ENCODE results near the gene SLC44A1. TPM values are rescaled to one million over a fixed set of nuclear protein-coding genes. Genes with fewer than 3 reads are reported as not detected.

The SLC44A1 gene
- polyA plus RNA-seq, 2 of the 4 experiments (the other 2 are of a cell fraction) = 19.6 to 27.2 TPM

DNA sequence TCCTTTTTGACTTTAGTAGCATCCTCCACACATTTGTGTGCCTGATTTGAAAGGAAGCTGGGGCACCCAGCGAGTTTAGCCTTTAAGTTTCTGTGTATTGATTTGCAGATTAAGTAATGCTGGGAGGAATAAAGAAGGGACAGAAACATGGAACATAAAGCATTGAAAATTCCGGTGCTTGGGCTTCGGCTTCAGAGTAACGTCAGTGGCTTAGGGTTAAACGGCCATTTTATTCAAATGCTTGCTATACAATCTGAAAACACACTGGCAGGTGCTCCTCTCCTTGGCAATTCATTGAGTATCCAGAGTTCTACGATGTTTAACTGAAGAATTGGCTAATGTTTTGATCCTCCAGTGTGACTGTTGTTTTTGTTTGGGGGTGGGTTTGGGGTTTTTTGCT is 145.3 kb downstream of the SLC44A1 start:
- no peaks in the 10 kb centered on the region for H3K4me1 ChIP-seq
- no peak for ATAC-seq
- TF ChIP-seq CHD2 (IDR thresholded peaks at IDR 0.05; ENCODE audit: low read length, partially characterized antibody) (no peak), POLR2A (IDR thresholded peaks at IDR 0.05; ENCODE audit: low read length) (no peak), SMC3 (IDR thresholded peaks at IDR 0.05) (no peak), TP53 (CRISPR knock-in tag; IDR thresholded peaks at IDR 0.05) (no peak), MAFK (IDR thresholded peaks at IDR 0.05; ENCODE audit: partially characterized antibody) (no peak), CBX8 (IDR thresholded peaks at IDR 0.05) (no peak), GATA3 (IDR thresholded peaks at IDR 0.05; ENCODE audit: borderline replicate concordance) (no peak), HOXA7 (CRISPR knock-in tag; IDR thresholded peaks at IDR 0.05) (no peak), NFE2L2 (conservative IDR thresholded peaks at IDR 0.05; ENCODE audit: low read length) (no peak), EHF (CRISPR knock-in tag; IDR thresholded peaks at IDR 0.05) (no peak), MAZ (IDR thresholded peaks at IDR 0.05; ENCODE audit: borderline replicate concordance, low read depth, low read length) (no peak), CHD4 (IDR thresholded peaks at IDR 0.05; ENCODE audit: borderline replicate concordance) (no peak), ESRRA (IDR thresholded peaks at IDR 0.05; ENCODE audit: borderline replicate concordance, low read length) (no peak), POLR2AphosphoS2 (conservative IDR thresholded peaks at IDR 0.05; ENCODE audit: low read length) (no peak), KDM5A (IDR thresholded peaks at IDR 0.05) (no peak), FOXS1 (CRISPR knock-in tag; IDR thresholded peaks at IDR 0.05) (no peak)
- TF ChIP-seq, protein P1, sequence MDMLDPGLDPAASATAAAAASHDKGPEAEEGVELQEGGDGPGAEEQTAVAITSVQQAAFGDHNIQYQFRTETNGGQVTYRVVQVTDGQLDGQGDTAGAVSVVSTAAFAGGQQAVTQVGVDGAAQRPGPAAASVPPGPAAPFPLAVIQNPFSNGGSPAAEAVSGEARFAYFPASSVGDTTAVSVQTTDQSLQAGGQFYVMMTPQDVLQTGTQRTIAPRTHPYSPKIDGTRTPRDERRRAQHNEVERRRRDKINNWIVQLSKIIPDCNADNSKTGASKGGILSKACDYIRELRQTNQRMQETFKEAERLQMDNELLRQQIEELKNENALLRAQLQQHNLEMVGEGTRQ (IDR thresholded peaks at IDR 0.05) = no peak
- TF ChIP-seq, protein P2, sequence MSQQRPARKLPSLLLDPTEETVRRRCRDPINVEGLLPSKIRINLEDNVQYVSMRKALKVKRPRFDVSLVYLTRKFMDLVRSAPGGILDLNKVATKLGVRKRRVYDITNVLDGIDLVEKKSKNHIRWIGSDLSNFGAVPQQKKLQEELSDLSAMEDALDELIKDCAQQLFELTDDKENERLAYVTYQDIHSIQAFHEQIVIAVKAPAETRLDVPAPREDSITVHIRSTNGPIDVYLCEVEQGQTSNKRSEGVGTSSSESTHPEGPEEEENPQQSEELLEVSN (IDR thresholded peaks at IDR 0.05; ENCODE audit: borderline replicate concordance, low read depth) = no peak
- H3K4me3 ChIP-seq = no peak overlapping the region
- no peak for FAIRE-seq
- H3K4me2 ChIP-seq = no peak overlapping the region
- whole genome bisulfite sequencing (ENCODE audit: missing lambda C conversion rate) = 88% methylated on average over 6 of the region's 6 CpGs
- no peak overlapping the region for H3K27ac ChIP-seq
- no peaks in the 10 kb centered on the region for H3K9me3 ChIP-seq
- ChIA-PET CTCF (interaction anchor here (1.0 kb wide), 1 partner anchor 231 kb away, joined by 3 read pairs; no protein-coding TSS in a partner anchor), POLR2A (interaction anchor here (0.6 kb wide), 1 partner anchor 1596 kb away, joined by 3 read pairs; no protein-coding TSS in a partner anchor)
- DNase-seq (ENCODE audit: low read depth in 1 of 2, low spot score in 1 of 2) = no peak

DNA sequence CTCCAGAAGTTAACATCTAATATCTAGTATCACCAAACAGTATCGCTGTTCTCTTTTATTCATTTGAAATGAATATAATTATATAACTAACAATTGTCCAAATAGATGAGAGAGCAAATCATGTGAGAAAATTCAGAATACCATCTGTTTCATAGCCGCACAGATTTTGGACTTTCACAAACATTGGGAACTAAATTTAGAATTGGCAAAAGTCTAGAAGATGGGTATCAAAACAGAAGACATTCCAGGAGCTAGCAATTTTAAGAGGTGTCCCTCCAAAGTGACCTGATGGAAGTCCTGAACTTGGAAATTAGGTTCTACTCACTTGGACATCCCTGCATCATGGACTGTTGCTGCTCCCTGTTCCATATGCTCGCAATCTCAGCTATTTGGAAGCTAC is 146.4 kb downstream of the SLC44A1 start:
- TF ChIP-seq NR3C1 (IDR thresholded peaks at IDR 0.05) (no peak), ZSCAN20 (CRISPR knock-in tag; IDR thresholded peaks at IDR 0.05) (no peak), JUN (IDR thresholded peaks at IDR 0.05) (no peak), MYC (IDR thresholded peaks at IDR 0.05; ENCODE audit: borderline replicate concordance, low read length) (no peak), JUNB (IDR thresholded peaks at IDR 0.05) (no peak), RCOR1 (IDR thresholded peaks at IDR 0.05; ENCODE audit: low read depth, low read length) (no peak), KDM1A (IDR thresholded peaks at IDR 0.05; ENCODE audit: low read depth) (no peak), FOXS1 (CRISPR knock-in tag; IDR thresholded peaks at IDR 0.05) (no peak), RARB (CRISPR knock-in tag; IDR thresholded peaks at IDR 0.05) (no peak), MAFK (IDR thresholded peaks at IDR 0.05; ENCODE audit: partially characterized antibody) (no peak)
- TF ChIP-seq, protein P3, sequence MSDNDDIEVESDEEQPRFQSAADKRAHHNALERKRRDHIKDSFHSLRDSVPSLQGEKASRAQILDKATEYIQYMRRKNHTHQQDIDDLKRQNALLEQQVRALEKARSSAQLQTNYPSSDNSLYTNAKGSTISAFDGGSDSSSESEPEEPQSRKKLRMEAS (IDR thresholded peaks at IDR 0.05) = no peak
- TF ChIP-seq, protein P4, sequence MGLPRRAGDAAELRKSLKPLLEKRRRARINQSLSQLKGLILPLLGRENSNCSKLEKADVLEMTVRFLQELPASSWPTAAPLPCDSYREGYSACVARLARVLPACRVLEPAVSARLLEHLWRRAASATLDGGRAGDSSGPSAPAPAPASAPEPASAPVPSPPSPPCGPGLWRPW (IDR thresholded peaks at IDR 0.05) = no peak
- TF ChIP-seq, protein P5, sequence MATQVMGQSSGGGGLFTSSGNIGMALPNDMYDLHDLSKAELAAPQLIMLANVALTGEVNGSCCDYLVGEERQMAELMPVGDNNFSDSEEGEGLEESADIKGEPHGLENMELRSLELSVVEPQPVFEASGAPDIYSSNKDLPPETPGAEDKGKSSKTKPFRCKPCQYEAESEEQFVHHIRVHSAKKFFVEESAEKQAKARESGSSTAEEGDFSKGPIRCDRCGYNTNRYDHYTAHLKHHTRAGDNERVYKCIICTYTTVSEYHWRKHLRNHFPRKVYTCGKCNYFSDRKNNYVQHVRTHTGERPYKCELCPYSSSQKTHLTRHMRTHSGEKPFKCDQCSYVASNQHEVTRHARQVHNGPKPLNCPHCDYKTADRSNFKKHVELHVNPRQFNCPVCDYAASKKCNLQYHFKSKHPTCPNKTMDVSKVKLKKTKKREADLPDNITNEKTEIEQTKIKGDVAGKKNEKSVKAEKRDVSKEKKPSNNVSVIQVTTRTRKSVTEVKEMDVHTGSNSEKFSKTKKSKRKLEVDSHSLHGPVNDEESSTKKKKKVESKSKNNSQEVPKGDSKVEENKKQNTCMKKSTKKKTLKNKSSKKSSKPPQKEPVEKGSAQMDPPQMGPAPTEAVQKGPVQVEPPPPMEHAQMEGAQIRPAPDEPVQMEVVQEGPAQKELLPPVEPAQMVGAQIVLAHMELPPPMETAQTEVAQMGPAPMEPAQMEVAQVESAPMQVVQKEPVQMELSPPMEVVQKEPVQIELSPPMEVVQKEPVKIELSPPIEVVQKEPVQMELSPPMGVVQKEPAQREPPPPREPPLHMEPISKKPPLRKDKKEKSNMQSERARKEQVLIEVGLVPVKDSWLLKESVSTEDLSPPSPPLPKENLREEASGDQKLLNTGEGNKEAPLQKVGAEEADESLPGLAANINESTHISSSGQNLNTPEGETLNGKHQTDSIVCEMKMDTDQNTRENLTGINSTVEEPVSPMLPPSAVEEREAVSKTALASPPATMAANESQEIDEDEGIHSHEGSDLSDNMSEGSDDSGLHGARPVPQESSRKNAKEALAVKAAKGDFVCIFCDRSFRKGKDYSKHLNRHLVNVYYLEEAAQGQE (IDR thresholded peaks at IDR 0.05) = no peak

More for the DNA sequence above, 146.4 kb downstream of the SLC44A1 start:
- ChIA-PET POLR2A (no interaction called here), CTCF (interaction anchor here (0.8 to 1.6 kb wide), 3 partner anchors 8 to 145 kb away, joined by 3 to 5 read pairs (median 3); no protein-coding TSS in a partner anchor)
- FAIRE-seq (no peak), DNase-seq (ENCODE audit: low read depth in 1 of 2, low spot score in 1 of 2) (no peak), ATAC-seq (no peak)
- Histone ChIP-seq H3K9me3 (no peaks in the 10 kb centered on the region), H3K4me2 (no peak overlapping the region), H3K4me1 (no peaks in the 10 kb centered on the region), H3K4me3 (no peak overlapping the region), H3K27ac (no peak overlapping the region)
- WGBS (ENCODE audit: missing lambda C conversion rate) = 92% methylated on average over 3 of the region's 3 CpGs
